ENCODE data around the gene MCAM.

DNA sequence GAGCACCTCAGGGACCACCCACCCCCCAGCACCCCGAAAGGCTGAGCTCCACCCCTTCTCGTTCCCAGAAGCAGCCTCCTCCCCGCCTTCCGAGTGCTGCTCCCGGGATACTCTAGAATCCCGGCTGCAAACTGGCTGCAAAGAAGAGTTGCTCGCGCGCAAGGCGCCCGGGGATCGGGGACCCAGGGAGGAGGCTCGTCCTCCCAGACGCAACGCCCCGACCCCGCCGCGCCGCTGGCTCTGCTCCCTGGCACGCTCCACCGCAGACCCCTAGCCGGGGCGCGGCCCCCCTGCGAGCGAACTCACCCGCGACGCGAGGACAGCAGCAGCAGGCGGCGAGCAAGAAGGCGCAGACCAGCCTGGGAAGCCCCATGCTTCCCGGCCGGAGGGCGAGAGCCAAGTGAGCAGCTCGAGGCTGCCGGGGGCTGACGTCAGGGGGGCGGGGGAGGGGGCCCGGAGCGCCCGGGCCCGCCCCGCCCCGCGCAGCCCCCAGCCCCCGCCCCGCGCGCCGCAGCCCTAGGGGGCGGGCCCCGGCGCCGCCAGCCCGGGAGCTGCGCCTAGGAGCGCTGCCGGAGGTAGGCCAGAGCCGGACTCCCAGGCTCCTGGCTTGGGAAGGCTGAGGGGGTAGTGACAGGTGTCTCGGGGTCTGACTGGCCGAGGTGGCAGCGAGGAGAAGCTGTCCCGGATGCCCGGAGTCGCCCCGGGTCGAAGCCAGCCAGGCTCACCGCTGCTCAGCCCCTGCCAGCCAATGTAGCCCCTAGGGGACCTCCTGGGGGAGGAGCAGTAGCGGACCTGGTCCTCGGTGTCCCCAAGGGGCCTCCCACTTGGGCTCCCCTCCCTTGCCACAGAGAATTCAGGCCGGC lies at the start of gene MCAM:
- no peak for TF ChIP-seq HDGF (IDR thresholded peaks at IDR 0.05; ENCODE audit: borderline replicate concordance)
- TF ChIP-seq, protein P1, sequence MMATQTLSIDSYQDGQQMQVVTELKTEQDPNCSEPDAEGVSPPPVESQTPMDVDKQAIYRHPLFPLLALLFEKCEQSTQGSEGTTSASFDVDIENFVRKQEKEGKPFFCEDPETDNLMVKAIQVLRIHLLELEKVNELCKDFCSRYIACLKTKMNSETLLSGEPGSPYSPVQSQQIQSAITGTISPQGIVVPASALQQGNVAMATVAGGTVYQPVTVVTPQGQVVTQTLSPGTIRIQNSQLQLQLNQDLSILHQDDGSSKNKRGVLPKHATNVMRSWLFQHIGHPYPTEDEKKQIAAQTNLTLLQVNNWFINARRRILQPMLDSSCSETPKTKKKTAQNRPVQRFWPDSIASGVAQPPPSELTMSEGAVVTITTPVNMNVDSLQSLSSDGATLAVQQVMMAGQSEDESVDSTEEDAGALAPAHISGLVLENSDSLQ (IDR thresholded peaks at IDR 0.05): no peak
- TF ChIP-seq NFRKB (IDR thresholded peaks at IDR 0.05): no peak
- no peak for TF ChIP-seq BHLHE40 (IDR thresholded peaks at IDR 0.05; ENCODE audit: borderline replicate concordance)
- TF ChIP-seq SUZ12 (IDR thresholded peaks at IDR 0.05): no peak
- TF ChIP-seq ELF4 (IDR thresholded peaks at IDR 0.05): no peak
- TF ChIP-seq FOXA1 (IDR thresholded peaks at IDR 0.05): no peak
- TF ChIP-seq SP1 (IDR thresholded peaks at IDR 0.05): no peak
- no peak for TF ChIP-seq LEF1 (IDR thresholded peaks at IDR 0.05; ENCODE audit: borderline replicate concordance)
- no peak for TF ChIP-seq FOXM1 (IDR thresholded peaks at IDR 0.05; ENCODE audit: borderline replicate concordance)
- TF ChIP-seq ZNF384 (IDR thresholded peaks at IDR 0.05): no peak
- TF ChIP-seq L3MBTL2 (conservative IDR thresholded peaks at IDR 0.05): peak; percentile 56
- TF ChIP-seq ARNT (IDR thresholded peaks at IDR 0.05): no peak
